Lower leg skin (tissue), 4 donors: ENCODE data around the gene WDR64. TPM values are rescaled to one million over a fixed set of nuclear protein-coding genes. Genes with fewer than 3 reads are reported as not detected.

ENCODE experiments used
- DNase-seq, 2 donors: peaks; one replicate each; pipeline ENCODE4 v3.0.0-alpha.2; 2019; ENCODE audit warnings: low spot score in 2 of 2
- H3K4me3 ChIP-seq: fragments of 200-600 bp; sonication (generic); 2 replicates; pipeline ENCODE4 v1.5.1; 2017; ENCODE audit warnings: mild to moderate bottlenecking, low read depth; ENCODE audit not compliant: poor library complexity, severe bottlenecking
- CTCF ChIP-seq, 3 donors: fragments of 450-650 bp; IDR thresholded peaks; one replicate each; pipeline ENCODE4 v1.5.1; 2016; ENCODE audit warnings: antibody characterized with exemption in 3 of 3, mild to moderate bottlenecking in 3 of 3, moderate library complexity in 2 of 3
- POLR2A ChIP-seq, 2 donors: fragments of 450-650 bp; IDR thresholded peaks; one replicate each; pipeline ENCODE4 v1.6.1; 2016 to 2017; ENCODE audit warnings: antibody characterized with exemption in 2 of 2, mild to moderate bottlenecking in 1 of 2, moderate library complexity in 1 of 2
- WGBS, 2 donors: methylation state at CpG; one replicate each; pipeline ENCODE4 v1.1.5; 2018; 5-methylcytosine and 5-hydroxymethylcytosine counted together
- intact Hi-C: fragments of 100-400 bp; cut with DNase I; formaldehyde crosslinking; loops from one replicate; pipeline ENCODE4 v1.15.0; 2023; ENCODE audit warnings: low total_unique reads
- total RNA-seq, 4 donors: library from RNA; depleted of rRNA; stranded (reverse); fragments of >200 nt; gene quantifications; one replicate each; pipeline ENCODE4 v1.1.0, GENCODE V29; 2016

The WDR64 gene
- total RNA-seq, 4 donors from 2014 or later = not detected

- DNase-seq = no peak
- TF ChIP-seq CTCF (IDR thresholded peaks at IDR 0.05) = no peak
- TF ChIP-seq POLR2A (IDR thresholded peaks at IDR 0.05) = no peak
- WGBS, 2 donors = 85 to 88% methylated on average over 3 of the region's 3 CpGs
- intact Hi-C loops = no loop called here
- H3K4me3 ChIP-seq = no peak overlapping the region
Observed at GRCh38 chr1:241666419-241666818, 14.3 kb downstream of the WDR64 start.

- intact Hi-C loops = no loop called here
- 95 to 96% methylated on average over 1 of the region's 1 CpG for WGBS, 2 donors
- H3K4me3 ChIP-seq = no peak overlapping the region
- DNase-seq = no peak
- no peak for TF ChIP-seq POLR2A (IDR thresholded peaks at IDR 0.05)
- TF ChIP-seq CTCF (IDR thresholded peaks at IDR 0.05) = no peak
Observed at GRCh38 chr1:241672301-241672700, 20.2 kb downstream of the WDR64 start.

- DNase-seq = no peak
- TF ChIP-seq CTCF (IDR thresholded peaks at IDR 0.05) (no peak), POLR2A (IDR thresholded peaks at IDR 0.05) (no peak)
- 62 to 100% methylated on average over 1 of the region's 1 CpG for WGBS, 2 donors
- intact Hi-C loops = no loop called here
- H3K4me3 ChIP-seq = no peak overlapping the region
Observed at GRCh38 chr1:241674805-241675384, 22.8 kb downstream of the WDR64 start.

- WGBS, 2 donors = 54 to 64% methylated on average over 4 of the region's 4 CpGs
- intact Hi-C loops = no loop called here
- no peak for TF ChIP-seq POLR2A (IDR thresholded peaks at IDR 0.05)
- no peak for TF ChIP-seq CTCF (IDR thresholded peaks at IDR 0.05)
- H3K4me3 ChIP-seq = no peak overlapping the region
- DNase-seq = no peak
Observed at GRCh38 chr1:241675983-241676382, 23.9 kb downstream of the WDR64 start.

GRCh38 chr1:241677201-241677600, 25.1 kb downstream of the WDR64 start:
- DNase-seq = no peak
- no peak overlapping the region for H3K4me3 ChIP-seq
- 72 to 79% methylated on average over 5 of the region's 5 CpGs for WGBS, 2 donors
- no peak for TF ChIP-seq CTCF (IDR thresholded peaks at IDR 0.05)
- TF ChIP-seq POLR2A (IDR thresholded peaks at IDR 0.05) = no peak
- intact Hi-C loops = no loop called here

- H3K4me3 ChIP-seq = no peak overlapping the region
- DNase-seq = no peak
- TF ChIP-seq CTCF (IDR thresholded peaks at IDR 0.05) (no peak), POLR2A (IDR thresholded peaks at IDR 0.05) (no peak)
- 77 to 86% methylated on average over 2 of the region's 2 CpGs for WGBS, 2 donors
- intact Hi-C loops = no loop called here
Observed at GRCh38 chr1:241678536-241678935, 26.5 kb downstream of the WDR64 start.
